NCI-H82 treated with DMSO at 0.1 percent for 48 hours (cell line): Measurements from ENCODE around the gene TSPO.

Source experiments
- DNase-seq: peaks from one replicate; lab custom pipeline; 2025; ENCODE audit not compliant: unreplicated experiment; lab: John Stamatoyannopoulos, UW

TSPO gene

GRCh38 chr22:43174941-43175531 lies 23.7 kb downstream of the TSPO start:
- DNase-seq, result no peak

DNA sequence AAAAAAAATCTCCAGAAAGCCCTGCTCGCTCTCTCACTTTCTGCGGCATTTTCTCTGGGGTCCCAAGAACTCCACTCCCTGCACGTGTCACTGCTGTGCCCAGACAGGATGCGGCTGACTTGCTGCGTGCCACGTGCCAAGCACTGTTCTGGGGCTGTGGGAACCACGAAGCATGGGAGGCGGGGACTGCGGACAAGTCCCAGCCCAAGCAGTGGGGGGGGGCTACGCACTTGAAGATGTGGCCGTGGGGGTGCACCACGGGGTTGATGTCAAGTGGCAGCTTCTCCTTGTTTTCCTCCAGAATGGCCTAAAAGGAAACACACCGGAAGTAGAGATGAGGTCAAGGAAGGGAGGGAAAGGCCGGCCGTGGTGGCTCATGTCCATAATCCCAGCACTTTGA lies 24.7 kb downstream of the TSPO start:
- no peak for DNase-seq

- DNase-seq, result no peak
Observed at GRCh38 chr22:43177479-43177878, 26.1 kb downstream of the TSPO start.

DNA sequence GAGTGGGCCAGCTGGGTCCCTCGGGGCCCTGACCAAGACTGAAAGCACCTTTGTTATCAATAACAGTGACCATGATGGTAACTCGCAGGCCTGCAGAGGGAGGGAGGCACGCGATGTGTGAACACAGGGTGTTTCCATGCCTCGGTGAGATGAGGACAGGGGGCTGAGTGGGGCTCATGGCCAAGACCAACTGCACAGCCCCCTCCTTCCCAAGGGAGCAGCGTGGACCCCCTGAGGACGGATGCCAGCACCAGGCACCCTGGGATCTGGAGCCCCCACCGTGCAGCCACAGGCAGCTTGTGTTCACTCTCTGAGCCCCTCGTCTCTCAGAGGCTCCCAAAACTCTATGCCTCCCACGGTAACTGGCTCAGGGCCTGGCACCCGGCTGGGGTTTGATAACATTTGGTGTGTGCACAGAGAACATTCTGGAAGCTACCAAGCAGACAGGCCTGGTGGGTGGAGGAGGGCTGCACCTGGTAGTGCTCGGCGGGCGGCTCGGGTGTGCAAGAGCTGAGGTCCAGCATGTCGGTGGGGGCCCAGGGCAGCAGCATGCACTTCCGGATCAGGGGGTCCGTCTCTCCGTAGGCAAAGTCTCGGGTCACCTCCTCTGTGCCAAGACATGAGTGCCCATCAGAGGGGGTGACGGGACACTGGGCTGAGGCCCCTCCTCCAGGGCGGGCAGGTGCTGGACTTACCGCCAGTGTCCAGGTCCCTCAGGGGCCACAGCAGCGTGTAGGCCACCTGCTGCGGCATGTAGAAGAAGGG lies 28.0 kb downstream of the TSPO start:
- no peak for DNase-seq

DNA sequence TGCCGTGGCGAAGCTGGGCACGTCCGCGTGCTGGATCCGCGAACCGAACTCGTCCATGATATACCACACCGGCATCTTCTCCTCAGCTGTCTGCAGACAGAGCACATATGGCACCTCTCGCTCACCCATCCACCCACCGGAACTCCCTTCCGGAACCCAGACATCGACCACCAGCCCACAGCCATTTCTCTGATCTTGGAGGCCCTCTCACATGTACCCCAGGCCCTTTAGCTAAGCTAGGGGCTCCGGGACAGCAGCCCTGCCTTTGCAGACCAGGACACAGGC lies 28.5 kb downstream of the TSPO start:
- DNase-seq, result no peak

GRCh38 chr22:43180670-43181069 lies 29.3 kb downstream of the TSPO start:
- DNase-seq, result no peak

DNA sequence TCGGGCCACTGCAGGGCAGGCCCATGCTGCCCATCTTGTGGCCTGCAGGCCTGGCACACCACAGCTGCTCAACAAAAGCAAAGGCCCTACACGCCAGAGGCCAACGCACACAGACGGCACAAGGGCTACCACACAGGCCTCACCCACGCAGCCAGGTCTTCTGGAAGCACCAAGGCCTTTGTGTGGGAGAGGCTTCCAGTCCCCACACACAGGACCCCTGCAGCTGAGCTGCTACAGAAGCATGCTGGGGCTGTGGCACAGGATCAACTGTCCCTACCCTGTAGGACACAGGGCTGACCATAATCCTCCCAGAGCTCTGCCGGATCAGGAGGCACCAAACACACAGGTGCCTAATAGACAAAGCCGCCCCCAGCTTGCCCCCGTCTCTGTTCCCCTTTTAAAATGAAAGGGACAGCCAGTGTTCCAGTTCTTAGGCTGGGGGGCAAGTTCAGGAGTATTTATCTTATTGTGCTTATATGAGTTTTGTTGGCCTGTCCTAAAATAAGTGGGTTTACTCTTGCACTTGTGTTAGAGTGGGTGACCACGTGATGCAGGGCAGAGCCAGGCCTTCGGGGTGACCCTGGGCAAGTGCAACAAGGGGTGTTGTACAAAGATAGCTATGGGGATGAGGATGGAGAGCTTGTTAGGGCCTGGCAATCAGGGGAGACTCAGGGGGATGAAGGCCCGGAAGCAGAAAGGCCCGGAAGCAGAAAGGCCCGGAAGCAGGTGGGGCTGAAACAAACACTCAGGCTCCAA lies 30.1 kb downstream of the TSPO start:
- no peak for DNase-seq

DNA sequence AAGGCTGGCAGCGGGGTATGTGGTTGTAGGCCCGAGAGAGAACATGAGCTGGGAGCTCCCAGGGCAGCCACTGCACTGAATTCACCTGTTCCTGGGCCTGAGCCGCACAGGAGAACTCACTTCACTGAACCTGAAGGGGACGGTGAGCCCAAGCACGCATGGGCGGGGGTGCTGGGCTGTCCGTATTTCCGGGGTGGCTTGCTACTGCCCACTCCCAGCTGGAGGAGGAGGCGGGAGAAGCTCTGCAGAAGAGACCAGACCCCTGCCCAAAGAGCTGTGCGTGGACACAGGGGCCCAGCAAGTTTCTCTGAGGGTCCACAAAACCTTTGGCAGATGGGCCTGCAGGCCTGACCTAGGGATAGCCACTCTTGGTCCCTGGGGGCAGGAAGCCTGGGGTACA lies 30.8 kb downstream of the TSPO start:
- DNase-seq, result no peak

DNA sequence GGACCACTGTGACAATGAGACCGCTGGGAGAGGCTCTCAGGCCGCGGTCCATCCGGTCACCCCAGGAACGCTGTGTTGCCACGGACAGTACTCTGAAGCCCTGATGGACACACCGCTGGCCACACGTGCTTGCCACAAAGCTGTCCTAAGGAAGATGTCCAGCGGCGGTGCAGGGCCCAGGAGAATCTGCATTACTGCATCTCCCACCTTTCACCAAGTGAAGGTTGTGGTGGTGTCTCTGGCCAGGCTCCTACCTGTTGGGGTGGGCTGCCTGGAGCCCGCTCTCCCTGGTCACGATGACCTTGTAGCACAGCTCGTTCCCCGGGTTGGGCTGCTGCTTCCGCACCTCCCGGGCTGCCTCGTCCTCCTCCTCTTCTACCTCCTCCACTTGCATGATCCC lies 31.4 kb downstream of the TSPO start:
- DNase-seq, result no peak

GRCh38 chr22:43183496-43184277 lies 32.3 kb downstream of the TSPO start:
- DNase-seq, result no peak

DNA sequence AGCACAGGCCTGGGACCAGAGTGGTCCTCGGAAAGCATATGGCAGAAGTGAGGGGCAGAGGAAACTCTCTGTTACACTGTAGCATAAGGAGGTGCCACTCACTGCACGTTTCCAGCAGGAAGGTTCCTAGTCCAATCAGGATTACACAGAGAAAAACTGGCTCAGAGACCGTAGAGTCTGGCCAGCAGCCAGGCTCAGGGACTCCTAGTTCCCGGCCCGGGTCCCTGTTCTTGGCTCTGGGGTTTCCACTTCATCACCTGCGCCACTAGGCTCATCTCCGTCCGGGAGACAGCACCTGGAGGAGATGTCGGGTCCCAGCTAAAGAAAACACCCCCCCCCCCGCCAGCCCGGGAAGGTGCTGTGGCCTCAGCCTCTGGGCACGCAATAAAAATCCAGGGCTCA lies 34.5 kb downstream of the TSPO start:
- DNase-seq, result no peak

GRCh38 chr22:43186272-43187170 lies 35.2 kb downstream of the TSPO start, which contains the start of gene TTLL12:
Gene TTLL12, minus strand, starts transcription at chr22:43187134. Its CDS starts 65 bp downstream, at chr22:43187069.
- DNase-seq, result no peak

GRCh38 chr22:43187171-43188099 lies 36.1 kb downstream of the TSPO start:
- peak; percentile 50 for DNase-seq

DNA sequence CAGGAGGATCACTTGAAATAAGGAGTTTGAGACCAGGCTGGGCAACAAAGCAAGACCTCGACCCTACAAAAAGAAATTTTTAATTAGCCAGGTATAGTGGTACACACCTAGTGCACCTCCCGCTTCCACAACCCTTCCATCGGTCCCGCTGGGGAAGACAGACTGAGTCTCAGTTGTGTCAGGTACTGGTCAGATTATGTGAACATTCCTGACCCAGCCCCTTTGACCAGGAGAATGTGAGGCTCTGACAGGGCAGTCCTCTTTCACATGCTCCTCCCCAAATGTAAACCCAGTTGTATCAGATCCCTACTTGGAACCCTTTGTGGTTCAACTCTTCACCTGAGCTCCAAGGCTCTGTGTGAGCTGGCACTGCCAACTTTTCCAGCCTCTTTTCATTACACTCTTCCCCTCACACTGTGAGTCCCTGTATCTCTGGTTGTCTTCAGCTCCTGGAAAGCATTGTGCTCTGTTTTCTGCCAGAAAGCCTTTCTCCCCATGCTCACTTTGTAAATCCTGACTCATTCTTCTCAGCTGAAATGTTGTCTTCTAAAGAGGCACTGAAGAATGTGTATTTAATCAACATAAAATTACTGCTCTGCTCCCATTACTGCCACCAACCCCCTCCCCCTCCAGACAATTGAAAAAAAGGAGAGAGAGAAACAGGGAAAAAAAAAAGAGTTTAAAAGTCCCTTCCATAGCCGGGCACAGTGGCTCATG lies 37.6 kb downstream of the TSPO start:
- DNase-seq, result no peak

GRCh38 chr22:43191831-43192230 lies 40.5 kb downstream of the TSPO start:
- no peak for DNase-seq

GRCh38 chr22:43197271-43197941 lies 46.0 kb downstream of the TSPO start:
- DNase-seq, result no peak

GRCh38 chr22:43198126-43198525 lies 46.8 kb downstream of the TSPO start:
- DNase-seq, result no peak

DNA sequence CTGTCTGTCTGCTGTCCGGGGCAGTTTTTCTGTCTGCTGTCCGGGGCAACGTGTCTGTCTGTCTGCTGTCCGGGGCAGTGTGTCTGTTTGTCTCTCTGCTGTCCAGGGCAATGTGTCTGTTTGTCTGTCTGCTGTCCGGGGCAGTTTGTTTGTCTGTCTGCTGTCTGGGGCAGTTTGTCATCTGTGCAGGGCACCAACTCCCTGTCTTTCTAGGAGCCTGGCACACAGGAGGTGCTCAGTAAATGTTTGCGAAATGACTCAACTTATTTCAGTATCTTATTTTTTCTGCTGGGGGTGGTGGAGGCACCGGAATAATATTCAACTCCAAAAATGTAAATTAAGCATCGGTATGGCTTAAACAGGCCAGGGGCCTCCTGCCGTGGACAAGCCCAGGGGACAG lies 47.6 kb downstream of the TSPO start:
- DNase-seq, result no peak
